BLaER1 treated with 17β-estradiol and CSF1 and Interleukin-3, amounts not matched to agents 10 nM and 100 nM (cell line): Measurements from ENCODE around the gene USP24.
A peak's percentile ranks its signal among the peaks of the same experiment; 100 is the strongest.
"Not testable (repeated sequence)": the region's sequence is repeated elsewhere in the genome, so short reads cannot be mapped to it uniquely, and the experiment has no call there.

Experiments
- H3K27ac ChIP-seq, 11 experiments: shearing (Covaris generic); formaldehyde crosslinking; 2 replicates each; pipeline ENCODE4 v1.8.1; 2022
- H3K27me3 ChIP-seq, 11 experiments: shearing (Covaris generic); formaldehyde crosslinking; 2 replicates each; pipeline ENCODE4 v1.8.1; 2022
- H3K36me3 ChIP-seq, 11 experiments: shearing (Covaris generic); formaldehyde crosslinking; 2 replicates each; pipeline ENCODE4 v1.8.1; 2022
- H3K4me1 ChIP-seq, 10 experiments: shearing (Covaris generic); formaldehyde crosslinking; 2 replicates each; pipeline ENCODE4 v1.8.1; 2022
- H3K4me2 ChIP-seq, 11 experiments: shearing (Covaris generic); formaldehyde crosslinking; 2 replicates each; pipeline ENCODE4 v1.8.1; 2022
- H3K4me3 ChIP-seq, 10 experiments: shearing (Covaris generic); formaldehyde crosslinking; 2 replicates each; pipeline ENCODE4 v1.8.1; 2022
- H3K9ac ChIP-seq, 11 experiments: shearing (Covaris generic); formaldehyde crosslinking; 2 replicates each; pipeline ENCODE4 v1.8.1; 2022
- H3K9me3 ChIP-seq, 11 experiments: shearing (Covaris generic); formaldehyde crosslinking; replicated peaks in 1 of 11; 2 replicates each; pipeline ENCODE4 v1.8.1; 2022
- H4K20me1 ChIP-seq, 11 experiments: shearing (Covaris generic); formaldehyde crosslinking; 2 replicates each; pipeline ENCODE4 v1.8.1; 2022
- Cebpa-rat ChIP-seq, 11 experiments: shearing (Covaris generic); IDR thresholded peaks; 2 replicates each; pipeline ENCODE4 v1.8.1; 2022

The USP24 gene

GRCh38 chr1:55118651-55119329 lies 96.4 kb downstream of the USP24 start:
- Histone ChIP-seq H3K27ac (no peak overlapping the region), H3K9ac (no peak overlapping the region), H3K4me3 (no peak overlapping the region), H3K27me3 (no peaks in the 10 kb centered on the region), H3K9me3 (peaks cover 0 to 35% (median 27%) of the 10 kb centered on the region in 11 experiments; a peak in 20 of 22 replicates), H3K4me2 (peak overlapping the region in 1 of 11 experiments; percentile 21; a peak in 2 of 22 replicates), H4K20me1 (peaks cover 0 to 11% (median 0%) of the 10 kb centered on the region in 11 experiments; a peak in 3 of 22 replicates), H3K36me3 (peaks cover 91 to 100% (median 99%) of the 10 kb centered on the region in 11 experiments), H3K4me1 (peaks cover 0 to 14% (median 0%) of the 10 kb centered on the region in 10 experiments; a peak in 4 of 20 replicates)
- no peak for TF ChIP-seq Cebpa-rat (IDR thresholded peaks at IDR 0.05)

GRCh38 chr1:55117941-55118340 lies 97.2 kb downstream of the USP24 start:
- Histone ChIP-seq H3K36me3 (peaks cover 91 to 100% (median 99%) of the 10 kb centered on the region in 11 experiments), H3K9me3 (peaks cover 6 to 44% (median 34%) of the 10 kb centered on the region in 11 experiments; a peak in 21 of 22 replicates), H3K4me2 (peak overlapping the region in 2 of 11 experiments; percentile 13 to 21; a peak in 2 of 22 replicates), H3K27me3 (no peaks in the 10 kb centered on the region), H3K9ac (no peak overlapping the region), H3K4me1 (peaks cover 0 to 14% (median 0%) of the 10 kb centered on the region in 10 experiments; a peak in 4 of 20 replicates), H3K4me3 (no peak overlapping the region), H3K27ac (no peak overlapping the region), H4K20me1 (peaks cover 0 to 11% (median 0%) of the 10 kb centered on the region in 11 experiments; a peak in 3 of 22 replicates)
- TF ChIP-seq Cebpa-rat (IDR thresholded peaks at IDR 0.05), result no peak

GRCh38 chr1:55109005-55109404 lies 106.2 kb downstream of the USP24 start:
- not testable (repeated sequence) for H3K9ac ChIP-seq, H3K27me3 ChIP-seq, H3K4me1 ChIP-seq, H3K27ac ChIP-seq, H4K20me1 ChIP-seq, H3K4me3 ChIP-seq, H3K4me2 ChIP-seq
- peaks cover 11 to 18% (median 14%) of the 10 kb centered on the region in 11 experiments; a peak in 21 of 22 replicates for H3K9me3 ChIP-seq
- peaks cover 89 to 100% (median 96%) of the 10 kb centered on the region in 11 experiments for H3K36me3 ChIP-seq
- peak in 1 of 11 experiments; percentile 56; a peak in 2 of 22 replicates for TF ChIP-seq Cebpa-rat (IDR thresholded peaks at IDR 0.05)

GRCh38 chr1:55107101-55107500 lies 108.1 kb downstream of the USP24 start:
- H3K27me3 ChIP-seq, result no peaks in the 10 kb centered on the region
- no peak for TF ChIP-seq Cebpa-rat (IDR thresholded peaks at IDR 0.05)
- H3K9ac ChIP-seq, result no peak overlapping the region
- H3K4me3 ChIP-seq, result no peak overlapping the region
- H3K9me3 ChIP-seq, result no peaks in the 10 kb centered on the region
- H4K20me1 ChIP-seq, result peaks cover 0 to 3% (median 0%) of the 10 kb centered on the region in 11 experiments; a peak in 1 of 22 replicates
- H3K4me1 ChIP-seq, result peaks cover 0 to 8% (median 0%) of the 10 kb centered on the region in 10 experiments; a peak in 2 of 20 replicates
- no peak overlapping the region for H3K4me2 ChIP-seq
- H3K27ac ChIP-seq, result no peak overlapping the region
- peaks cover 88 to 100% (median 95%) of the 10 kb centered on the region in 11 experiments for H3K36me3 ChIP-seq

- no peak for TF ChIP-seq Cebpa-rat (IDR thresholded peaks at IDR 0.05)
- H4K20me1 ChIP-seq, result peaks cover 0 to 3% (median 0%) of the 10 kb centered on the region in 11 experiments; a peak in 1 of 22 replicates
- H3K27me3 ChIP-seq, result no peaks in the 10 kb centered on the region
- no peak overlapping the region for H3K4me2 ChIP-seq
- H3K4me1 ChIP-seq, result peaks cover 0 to 4% (median 0%) of the 10 kb centered on the region in 10 experiments; a peak in 2 of 20 replicates
- no peak overlapping the region for H3K9ac ChIP-seq
- H3K27ac ChIP-seq, result no peak overlapping the region
- H3K9me3 ChIP-seq, result no peaks in the 10 kb centered on the region
- H3K36me3 ChIP-seq, result peaks cover 98 to 100% (median 99%) of the 10 kb centered on the region in 11 experiments
- H3K4me3 ChIP-seq, result no peak overlapping the region
These were observed 111.3 kb downstream of the USP24 start for GRCh38 chr1:55103891-55104290.

GRCh38 chr1:55095095-55095494 lies 120.1 kb downstream of the USP24 start:
- Histone ChIP-seq H3K36me3 (peaks cover 96 to 100% (median 98%) of the 10 kb centered on the region in 11 experiments), H3K4me3 (no peak overlapping the region), H3K9ac (no peak overlapping the region), H3K4me2 (no peak overlapping the region), H3K27me3 (no peaks in the 10 kb centered on the region), H3K27ac (no peak overlapping the region), H3K9me3 (no peaks in the 10 kb centered on the region), H4K20me1 (peaks cover 0 to 7% (median 0%) of the 10 kb centered on the region in 11 experiments; a peak in 2 of 22 replicates), H3K4me1 (no peaks in the 10 kb centered on the region)
- TF ChIP-seq Cebpa-rat (IDR thresholded peaks at IDR 0.05), result no peak

GRCh38 chr1:55092475-55092874 lies 122.7 kb downstream of the USP24 start:
- Histone ChIP-seq H3K4me2 (no peak overlapping the region), H4K20me1 (peaks cover 0 to 30% (median 11%) of the 10 kb centered on the region in 11 experiments; a peak in 9 of 22 replicates), H3K9me3 (no peaks in the 10 kb centered on the region), H3K4me3 (no peak overlapping the region), H3K4me1 (peaks cover 10 to 24% (median 19%) of the 10 kb centered on the region in 10 experiments; a peak in 18 of 20 replicates), H3K9ac (no peak overlapping the region), H3K27me3 (no peaks in the 10 kb centered on the region), H3K27ac (no peak overlapping the region), H3K36me3 (peaks cover 91 to 100% (median 96%) of the 10 kb centered on the region in 11 experiments)
- no peak for TF ChIP-seq Cebpa-rat (IDR thresholded peaks at IDR 0.05)

GRCh38 chr1:55089683-55090082 lies 125.5 kb downstream of the USP24 start:
- Histone ChIP-seq H3K9ac (no peak overlapping the region), H3K27ac (no peak overlapping the region), H3K36me3 (peaks cover 89 to 98% (median 95%) of the 10 kb centered on the region in 11 experiments), H4K20me1 (peaks cover 0 to 33% (median 11%) of the 10 kb centered on the region in 11 experiments; a peak in 9 of 22 replicates), H3K4me2 (0 out of 22 replicates have a peak overlapping the region, but pooled peaks of 1 of the 11 experiments have one; percentile 53), H3K4me1 (peaks cover 10 to 24% (median 19%) of the 10 kb centered on the region in 10 experiments; a peak in 18 of 20 replicates), H3K4me3 (no peak overlapping the region), H3K9me3 (no peaks in the 10 kb centered on the region), H3K27me3 (no peaks in the 10 kb centered on the region)
- no peak for TF ChIP-seq Cebpa-rat (IDR thresholded peaks at IDR 0.05)

GRCh38 chr1:55088413-55088812 lies 126.8 kb downstream of the USP24 start:
- no peak overlapping the region for H3K4me3 ChIP-seq
- 0 out of 22 replicates have a peak overlapping the region, but pooled peaks of 2 of the 11 experiments have one; percentile 3 to 7 for H3K9ac ChIP-seq
- H3K4me2 ChIP-seq, result peak overlapping the region; percentile 25 to 74 (median 53); a peak in 21 of 22 replicates
- H4K20me1 ChIP-seq, result peaks cover 0 to 33% (median 11%) of the 10 kb centered on the region in 11 experiments; a peak in 10 of 22 replicates
- H3K4me1 ChIP-seq, result peaks cover 10 to 24% (median 21%) of the 10 kb centered on the region in 10 experiments; a peak in 18 of 20 replicates
- no peak for TF ChIP-seq Cebpa-rat (IDR thresholded peaks at IDR 0.05)
- peak overlapping the region in 4 of 11 experiments; percentile 7 to 41 (median 17); a peak in 3 of 22 replicates for H3K27ac ChIP-seq
- H3K9me3 ChIP-seq, result no peaks in the 10 kb centered on the region
- peaks cover 89 to 98% (median 95%) of the 10 kb centered on the region in 11 experiments for H3K36me3 ChIP-seq
- H3K27me3 ChIP-seq, result no peaks in the 10 kb centered on the region
